ENCODE results near the gene MRPS21. TPM values are rescaled to one million over a fixed set of nuclear protein-coding genes. Genes with fewer than 3 reads are reported as not detected.

MRPS21 gene
- total and polyA plus RNA-seq, 9 of the 15 experiments (the other 6 are each of a cell fraction or from before 2014, with no cell fraction given): 119 to 407 (median 149) TPM

DNA sequence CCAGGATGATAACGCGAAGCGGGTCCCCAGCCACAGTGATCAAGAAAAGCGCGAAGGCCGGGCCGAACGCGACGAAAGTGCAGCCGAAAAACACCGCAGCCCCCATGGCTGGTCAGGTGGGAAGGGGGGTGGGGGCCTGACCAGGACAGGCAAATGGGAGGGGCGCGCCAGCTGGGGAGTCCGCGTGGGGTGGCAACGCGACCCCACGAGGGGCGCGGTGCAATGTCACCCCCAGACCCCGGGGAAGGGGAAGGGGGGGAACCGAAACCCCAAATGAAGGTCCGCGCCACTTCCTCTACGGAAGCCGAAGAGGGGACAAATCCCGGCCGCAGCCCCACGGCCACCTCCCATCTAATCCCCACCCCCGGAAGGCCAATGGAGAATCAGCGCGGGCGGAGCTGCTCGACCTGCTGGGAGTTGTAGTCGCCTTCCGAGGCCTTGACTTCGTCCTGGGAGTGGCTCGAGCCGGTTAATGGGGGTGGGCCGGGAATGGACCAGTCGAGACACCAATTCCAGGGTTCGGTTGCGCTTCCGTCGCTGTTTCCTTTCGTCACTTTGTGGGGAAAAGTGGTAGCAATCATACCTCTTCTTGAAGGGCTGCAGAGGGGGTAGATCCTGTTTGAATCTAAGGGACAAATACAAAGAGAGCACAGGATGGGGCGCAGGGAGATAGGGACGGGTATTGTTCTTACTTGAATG is 24.8 kb upstream of the MRPS21 start, which contains the start of gene APH1A (continued):
- peak; percentile 53 for TF ChIP-seq POLR2B (IDR thresholded peaks at IDR 0.05; ENCODE audit: low read depth, partially characterized antibody)
- TF ChIP-seq PML (IDR thresholded peaks at IDR 0.05; ENCODE audit: low read length): 0 out of 2 replicates have a peak, but pooled peaks have one; percentile 13
- TF ChIP-seq, protein P1, sequence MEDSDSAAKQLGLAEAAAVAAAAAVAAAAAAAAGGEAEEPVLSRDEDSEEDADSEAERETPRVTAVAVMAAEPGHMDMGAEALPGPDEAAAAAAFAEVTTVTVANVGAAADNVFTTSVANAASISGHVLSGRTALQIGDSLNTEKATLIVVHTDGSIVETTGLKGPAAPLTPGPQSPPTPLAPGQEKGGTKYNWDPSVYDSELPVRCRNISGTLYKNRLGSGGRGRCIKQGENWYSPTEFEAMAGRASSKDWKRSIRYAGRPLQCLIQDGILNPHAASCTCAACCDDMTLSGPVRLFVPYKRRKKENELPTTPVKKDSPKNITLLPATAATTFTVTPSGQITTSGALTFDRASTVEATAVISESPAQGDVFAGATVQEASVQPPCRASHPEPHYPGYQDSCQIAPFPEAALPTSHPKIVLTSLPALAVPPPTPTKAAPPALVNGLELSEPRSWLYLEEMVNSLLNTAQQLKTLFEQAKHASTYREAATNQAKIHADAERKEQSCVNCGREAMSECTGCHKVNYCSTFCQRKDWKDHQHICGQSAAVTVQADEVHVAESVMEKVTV (CRISPR knock-in tag; IDR thresholded peaks at IDR 0.05): no peak
- TF ChIP-seq ZNF77 (CRISPR knock-in tag; IDR thresholded peaks at IDR 0.05): no peak
- TF ChIP-seq, protein P2, sequence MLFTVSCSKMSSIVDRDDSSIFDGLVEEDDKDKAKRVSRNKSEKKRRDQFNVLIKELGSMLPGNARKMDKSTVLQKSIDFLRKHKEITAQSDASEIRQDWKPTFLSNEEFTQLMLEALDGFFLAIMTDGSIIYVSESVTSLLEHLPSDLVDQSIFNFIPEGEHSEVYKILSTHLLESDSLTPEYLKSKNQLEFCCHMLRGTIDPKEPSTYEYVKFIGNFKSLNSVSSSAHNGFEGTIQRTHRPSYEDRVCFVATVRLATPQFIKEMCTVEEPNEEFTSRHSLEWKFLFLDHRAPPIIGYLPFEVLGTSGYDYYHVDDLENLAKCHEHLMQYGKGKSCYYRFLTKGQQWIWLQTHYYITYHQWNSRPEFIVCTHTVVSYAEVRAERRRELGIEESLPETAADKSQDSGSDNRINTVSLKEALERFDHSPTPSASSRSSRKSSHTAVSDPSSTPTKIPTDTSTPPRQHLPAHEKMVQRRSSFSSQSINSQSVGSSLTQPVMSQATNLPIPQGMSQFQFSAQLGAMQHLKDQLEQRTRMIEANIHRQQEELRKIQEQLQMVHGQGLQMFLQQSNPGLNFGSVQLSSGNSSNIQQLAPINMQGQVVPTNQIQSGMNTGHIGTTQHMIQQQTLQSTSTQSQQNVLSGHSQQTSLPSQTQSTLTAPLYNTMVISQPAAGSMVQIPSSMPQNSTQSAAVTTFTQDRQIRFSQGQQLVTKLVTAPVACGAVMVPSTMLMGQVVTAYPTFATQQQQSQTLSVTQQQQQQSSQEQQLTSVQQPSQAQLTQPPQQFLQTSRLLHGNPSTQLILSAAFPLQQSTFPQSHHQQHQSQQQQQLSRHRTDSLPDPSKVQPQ (CRISPR knock-in tag; IDR thresholded peaks at IDR 0.05; ENCODE audit: borderline replicate concordance): no peak
- no peak for TF ChIP-seq TEAD4 (IDR thresholded peaks at IDR 0.05; ENCODE audit: low read length)
- no peak for TF ChIP-seq TEAD4 (CRISPR knock-in tag; IDR thresholded peaks at IDR 0.05; ENCODE audit: borderline replicate concordance)
- TF ChIP-seq, protein P3, sequence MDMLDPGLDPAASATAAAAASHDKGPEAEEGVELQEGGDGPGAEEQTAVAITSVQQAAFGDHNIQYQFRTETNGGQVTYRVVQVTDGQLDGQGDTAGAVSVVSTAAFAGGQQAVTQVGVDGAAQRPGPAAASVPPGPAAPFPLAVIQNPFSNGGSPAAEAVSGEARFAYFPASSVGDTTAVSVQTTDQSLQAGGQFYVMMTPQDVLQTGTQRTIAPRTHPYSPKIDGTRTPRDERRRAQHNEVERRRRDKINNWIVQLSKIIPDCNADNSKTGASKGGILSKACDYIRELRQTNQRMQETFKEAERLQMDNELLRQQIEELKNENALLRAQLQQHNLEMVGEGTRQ (CRISPR knock-in tag; IDR thresholded peaks at IDR 0.05): peak; percentile 39; the same call in 1 of the 2 replicates
- peak; percentile 74; the same call in 1 of the 2 replicates for TF ChIP-seq SIN3B (IDR thresholded peaks at IDR 0.05; ENCODE audit: low read depth)
- no peak for TF ChIP-seq ZNF717 (CRISPR knock-in tag; IDR thresholded peaks at IDR 0.05)
- no peak for TF ChIP-seq POLR3G (IDR thresholded peaks at IDR 0.05; ENCODE audit: extremely low read depth, insufficient read length, insufficient replicate concordance)
- TF ChIP-seq, protein P4, sequence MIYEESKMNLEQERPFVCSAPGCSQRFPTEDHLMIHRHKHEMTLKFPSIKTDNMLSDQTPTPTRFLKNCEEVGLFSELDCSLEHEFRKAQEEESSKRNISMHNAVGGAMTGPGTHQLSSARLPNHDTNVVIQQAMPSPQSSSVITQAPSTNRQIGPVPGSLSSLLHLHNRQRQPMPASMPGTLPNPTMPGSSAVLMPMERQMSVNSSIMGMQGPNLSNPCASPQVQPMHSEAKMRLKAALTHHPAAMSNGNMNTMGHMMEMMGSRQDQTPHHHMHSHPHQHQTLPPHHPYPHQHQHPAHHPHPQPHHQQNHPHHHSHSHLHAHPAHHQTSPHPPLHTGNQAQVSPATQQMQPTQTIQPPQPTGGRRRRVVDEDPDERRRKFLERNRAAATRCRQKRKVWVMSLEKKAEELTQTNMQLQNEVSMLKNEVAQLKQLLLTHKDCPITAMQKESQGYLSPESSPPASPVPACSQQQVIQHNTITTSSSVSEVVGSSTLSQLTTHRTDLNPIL (CRISPR knock-in tag; IDR thresholded peaks at IDR 0.05): no peak
- TF ChIP-seq FOXA1 (IDR thresholded peaks at IDR 0.05; ENCODE audit: borderline replicate concordance): no peak
- TF ChIP-seq, protein P5, sequence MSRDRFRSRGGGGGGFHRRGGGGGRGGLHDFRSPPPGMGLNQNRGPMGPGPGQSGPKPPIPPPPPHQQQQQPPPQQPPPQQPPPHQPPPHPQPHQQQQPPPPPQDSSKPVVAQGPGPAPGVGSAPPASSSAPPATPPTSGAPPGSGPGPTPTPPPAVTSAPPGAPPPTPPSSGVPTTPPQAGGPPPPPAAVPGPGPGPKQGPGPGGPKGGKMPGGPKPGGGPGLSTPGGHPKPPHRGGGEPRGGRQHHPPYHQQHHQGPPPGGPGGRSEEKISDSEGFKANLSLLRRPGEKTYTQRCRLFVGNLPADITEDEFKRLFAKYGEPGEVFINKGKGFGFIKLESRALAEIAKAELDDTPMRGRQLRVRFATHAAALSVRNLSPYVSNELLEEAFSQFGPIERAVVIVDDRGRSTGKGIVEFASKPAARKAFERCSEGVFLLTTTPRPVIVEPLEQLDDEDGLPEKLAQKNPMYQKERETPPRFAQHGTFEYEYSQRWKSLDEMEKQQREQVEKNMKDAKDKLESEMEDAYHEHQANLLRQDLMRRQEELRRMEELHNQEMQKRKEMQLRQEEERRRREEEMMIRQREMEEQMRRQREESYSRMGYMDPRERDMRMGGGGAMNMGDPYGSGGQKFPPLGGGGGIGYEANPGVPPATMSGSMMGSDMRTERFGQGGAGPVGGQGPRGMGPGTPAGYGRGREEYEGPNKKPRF (IDR thresholded peaks at IDR 0.05; ENCODE audit: low read depth, low read length): no peak
- TF ChIP-seq, protein P6, sequence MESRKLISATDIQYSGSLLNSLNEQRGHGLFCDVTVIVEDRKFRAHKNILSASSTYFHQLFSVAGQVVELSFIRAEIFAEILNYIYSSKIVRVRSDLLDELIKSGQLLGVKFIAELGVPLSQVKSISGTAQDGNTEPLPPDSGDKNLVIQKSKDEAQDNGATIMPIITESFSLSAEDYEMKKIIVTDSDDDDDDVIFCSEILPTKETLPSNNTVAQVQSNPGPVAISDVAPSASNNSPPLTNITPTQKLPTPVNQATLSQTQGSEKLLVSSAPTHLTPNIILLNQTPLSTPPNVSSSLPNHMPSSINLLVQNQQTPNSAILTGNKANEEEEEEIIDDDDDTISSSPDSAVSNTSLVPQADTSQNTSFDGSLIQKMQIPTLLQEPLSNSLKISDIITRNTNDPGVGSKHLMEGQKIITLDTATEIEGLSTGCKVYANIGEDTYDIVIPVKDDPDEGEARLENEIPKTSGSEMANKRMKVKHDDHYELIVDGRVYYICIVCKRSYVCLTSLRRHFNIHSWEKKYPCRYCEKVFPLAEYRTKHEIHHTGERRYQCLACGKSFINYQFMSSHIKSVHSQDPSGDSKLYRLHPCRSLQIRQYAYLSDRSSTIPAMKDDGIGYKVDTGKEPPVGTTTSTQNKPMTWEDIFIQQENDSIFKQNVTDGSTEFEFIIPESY (CRISPR knock-in tag; IDR thresholded peaks at IDR 0.05): no peak
- no peak for TF ChIP-seq BRD9 (IDR thresholded peaks at IDR 0.05; ENCODE audit: low read depth, partially characterized antibody)
- TF ChIP-seq POLR2H (tag; IDR thresholded peaks at IDR 0.05; ENCODE audit: low read depth): no peak; the same call in 1 of the 2 replicates

Data from K562 (cell line).